NCI-H1105 (cell line): Measurements from ENCODE around the gene LRTM2.

ENCODE experiments used
- DNase-seq: peaks from one replicate; lab custom pipeline; 2025; lab: John Stamatoyannopoulos, UW

Gene LRTM2

GRCh38 chr12:1820191-1820895, at the start of gene LRTM2:
LRTM2 (plus strand) TSS chr12:1820565; CDS start chr12:1828149, 7,584 bp downstream.
- DNase-seq: no peak

GRCh38 chr12:1773937-1774655, 46.3 kb upstream of the LRTM2 start:
- no peak for DNase-seq

GRCh38 chr12:1776170-1776921, 44.0 kb upstream of the LRTM2 start:
- DNase-seq: no peak

- DNase-seq: no peak
Observed at GRCh38 chr12:1777798-1778197, 42.6 kb upstream of the LRTM2 start.

- no peak for DNase-seq
Observed at GRCh38 chr12:1778911-1779310, 41.5 kb upstream of the LRTM2 start.

GRCh38 chr12:1779783-1780182, 40.6 kb upstream of the LRTM2 start:
- DNase-seq: no peak

- no peak for DNase-seq
Observed at GRCh38 chr12:1781772-1782171, 38.6 kb upstream of the LRTM2 start.

GRCh38 chr12:1782215-1782614, 38.1 kb upstream of the LRTM2 start:
- no peak for DNase-seq

- no peak for DNase-seq
Observed at GRCh38 chr12:1787714-1788113, 32.7 kb upstream of the LRTM2 start.

- no peak for DNase-seq
Observed at GRCh38 chr12:1790444-1790843, 29.9 kb upstream of the LRTM2 start.

- DNase-seq: peak; percentile 61
Observed at GRCh38 chr12:1791104-1791841, 29.1 kb upstream of the LRTM2 start.

GRCh38 chr12:1792406-1792805, 28.0 kb upstream of the LRTM2 start:
- no peak for DNase-seq

- no peak for DNase-seq
Observed at GRCh38 chr12:1793426-1794210, 26.7 kb upstream of the LRTM2 start.

- DNase-seq: no peak
Observed at GRCh38 chr12:1794440-1795090, 25.8 kb upstream of the LRTM2 start.

GRCh38 chr12:1795221-1795784, 25.1 kb upstream of the LRTM2 start:
- DNase-seq: no peak

GRCh38 chr12:1795785-1796514, 24.4 kb upstream of the LRTM2 start:
- peak; percentile 68 for DNase-seq

- DNase-seq: no peak
Observed at GRCh38 chr12:1796515-1797010, 23.8 kb upstream of the LRTM2 start.

GRCh38 chr12:1797011-1797901, 23.1 kb upstream of the LRTM2 start:
- DNase-seq: no peak
